CD4-positive, alpha-beta T cell treated with Interferon alpha-2 for 1 hour (primary cell): ENCODE results near the gene C19orf44.
"Not testable (repeated sequence)": the region's sequence is repeated elsewhere in the genome, so short reads cannot be mapped to it uniquely, and the experiment has no call there.

Source experiments
- DNase-seq, 2 donors: peaks; one replicate each; pipeline ENCODE4 v3.0.0-alpha.2; 2020 to 2022

The C19orf44 gene

DNA sequence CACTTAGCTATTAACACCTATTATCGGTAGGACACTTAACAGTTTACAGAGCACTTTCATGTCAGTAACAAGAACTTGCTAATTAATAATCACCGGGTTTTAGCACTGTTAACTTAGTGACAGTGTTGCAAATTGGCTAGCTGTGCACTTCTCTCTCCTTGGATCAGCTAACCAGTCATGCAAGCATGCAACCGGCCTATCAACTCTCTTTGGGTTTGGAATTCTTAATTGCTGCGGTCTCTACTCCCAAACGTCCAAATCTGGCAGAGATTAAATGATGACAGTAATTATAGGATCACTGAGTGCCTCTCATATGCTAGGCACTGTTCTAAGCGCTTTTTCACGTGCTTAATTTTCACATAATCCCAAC lies 25.7 kb upstream of the C19orf44 start:
- DNase-seq, result no peak

GRCh38 chr19:16470911-16471811 lies 25.0 kb upstream of the C19orf44 start:
- peak in 1 of 2 donors; percentile 23 for DNase-seq

- DNase-seq, result not testable (repeated sequence)
Measured at GRCh38 chr19:16472559-16472899, 23.7 kb upstream of the C19orf44 start.

DNA sequence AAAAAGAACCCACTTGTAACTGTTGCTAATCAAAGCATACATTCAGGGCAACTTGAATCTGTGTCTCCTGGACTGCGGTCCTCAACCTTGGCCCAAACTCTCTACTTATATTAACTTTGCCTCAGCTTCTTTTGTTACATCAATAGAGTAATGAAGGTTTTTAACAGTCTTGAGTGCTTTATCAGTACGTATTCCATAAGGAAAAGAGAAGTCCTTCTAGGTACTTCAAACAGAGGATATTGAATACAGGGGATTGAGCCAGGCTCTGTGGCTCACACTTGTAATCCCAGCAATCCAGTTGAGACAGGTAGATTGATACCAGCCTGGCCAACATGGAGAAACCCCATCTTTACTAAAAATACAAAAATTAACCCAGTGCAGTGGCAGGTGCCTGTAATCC lies 23.2 kb upstream of the C19orf44 start:
- DNase-seq, result no peak

GRCh38 chr19:16473875-16474392 lies 22.3 kb upstream of the C19orf44 start:
- no peak for DNase-seq

DNA sequence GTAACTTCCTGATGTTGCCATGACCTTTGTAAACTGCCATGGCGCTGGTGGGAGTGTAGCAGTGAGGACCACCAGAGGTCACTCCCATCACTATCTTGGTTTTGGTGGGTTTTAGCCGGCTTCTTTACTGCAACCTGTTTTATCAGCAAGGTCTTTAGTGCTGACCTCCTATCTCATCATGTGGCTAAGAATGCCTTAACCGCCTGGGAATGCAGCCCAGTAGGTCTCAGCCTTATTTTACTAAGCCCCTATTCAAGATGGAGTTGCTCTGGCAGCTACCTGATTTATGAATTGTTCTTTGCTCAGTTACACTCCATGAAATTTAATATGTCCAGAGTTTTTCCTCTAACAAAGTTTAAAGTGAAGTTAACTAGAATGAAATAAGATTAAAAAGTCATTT lies 19.8 kb upstream of the C19orf44 start:
- DNase-seq, result no peak

- no peak for DNase-seq
Measured at GRCh38 chr19:16477311-16477710, 18.9 kb upstream of the C19orf44 start.

DNA sequence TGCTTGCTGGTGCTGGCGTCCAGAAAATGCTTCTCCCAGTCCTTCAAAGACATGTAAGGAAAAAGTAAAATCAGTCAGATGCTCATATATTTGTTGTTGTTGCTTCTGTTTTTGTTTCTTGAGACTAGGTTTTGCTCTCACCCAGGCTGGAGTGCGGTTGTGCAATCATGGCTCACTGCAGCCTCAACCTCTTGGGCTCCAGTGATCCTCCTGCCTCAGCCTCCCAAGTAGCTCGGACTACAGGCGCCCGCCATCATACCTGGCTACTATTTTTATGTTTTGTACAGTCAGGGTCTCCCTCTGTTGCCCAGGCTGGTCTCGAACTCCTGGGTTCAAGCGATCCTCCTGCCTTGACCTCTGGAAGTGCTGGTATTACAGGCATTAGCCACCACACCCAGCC lies 13.4 kb upstream of the C19orf44 start:
- DNase-seq, result no peak

DNA sequence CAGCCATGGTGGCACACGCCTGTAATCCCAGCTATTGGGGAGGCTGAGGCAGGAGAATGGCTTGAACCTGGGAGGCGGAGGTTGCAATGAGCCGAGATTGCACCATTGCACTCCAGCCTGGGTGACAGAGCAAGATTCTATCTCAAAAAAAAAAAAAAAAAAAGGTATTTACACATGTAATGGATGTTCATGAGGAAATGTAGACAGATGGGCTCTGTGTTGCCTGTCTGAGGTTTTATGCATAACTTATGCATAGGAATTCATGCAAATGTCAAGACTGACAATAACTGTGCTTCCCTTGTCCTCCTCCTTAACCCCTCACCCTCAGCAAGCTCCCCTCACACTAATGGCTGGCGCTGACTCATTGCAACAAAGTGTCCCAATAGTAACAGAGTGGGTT lies 9.7 kb upstream of the C19orf44 start:
- DNase-seq, result not testable (repeated sequence)

- DNase-seq, result no peak
Measured at GRCh38 chr19:16496613-16496983, 404 bp downstream of the C19orf44 start.

DNA sequence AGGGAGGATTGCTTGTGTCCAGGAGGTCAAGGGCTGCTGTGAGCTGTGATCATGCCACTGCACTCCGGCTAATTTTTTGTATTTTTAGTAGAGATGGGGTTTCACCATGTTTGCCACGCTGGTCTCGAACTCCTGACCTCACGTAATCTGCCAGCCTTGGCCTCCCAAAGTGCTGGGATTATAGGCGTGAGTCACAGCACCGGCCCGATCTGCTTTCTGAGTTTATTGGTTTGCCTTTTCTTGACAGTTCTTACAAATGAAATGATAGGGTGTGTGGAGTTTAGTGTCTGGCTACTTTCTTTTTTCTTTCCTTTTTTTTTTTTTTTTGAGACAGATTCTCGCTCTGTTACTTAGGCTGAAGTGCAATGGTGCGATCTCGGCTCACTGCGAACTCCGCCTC lies 848 bp downstream of the C19orf44 start:
- DNase-seq, result no peak

DNA sequence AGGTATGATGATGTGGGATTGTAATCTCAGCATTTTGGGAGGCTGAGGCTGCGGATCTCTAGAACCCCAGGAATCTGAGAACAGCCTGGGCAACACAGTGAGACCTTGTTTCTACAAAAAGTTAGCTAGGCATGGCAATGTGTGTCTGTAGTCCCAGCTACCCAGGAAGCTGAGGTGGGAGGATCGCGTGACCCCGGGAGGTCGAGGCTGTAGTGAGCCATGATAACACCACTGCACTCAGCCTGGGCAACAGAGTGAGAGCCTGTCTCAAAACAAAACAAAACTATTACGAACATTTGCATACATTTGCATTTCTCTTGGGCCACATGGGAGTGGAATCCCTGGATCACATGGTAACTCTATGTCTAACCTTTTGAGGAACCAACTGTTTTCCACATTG lies 1.6 kb downstream of the C19orf44 start:
- DNase-seq, result no peak

- DNase-seq, result no peak
Measured at GRCh38 chr19:16504271-16504670, 8.1 kb downstream of the C19orf44 start.

DNA sequence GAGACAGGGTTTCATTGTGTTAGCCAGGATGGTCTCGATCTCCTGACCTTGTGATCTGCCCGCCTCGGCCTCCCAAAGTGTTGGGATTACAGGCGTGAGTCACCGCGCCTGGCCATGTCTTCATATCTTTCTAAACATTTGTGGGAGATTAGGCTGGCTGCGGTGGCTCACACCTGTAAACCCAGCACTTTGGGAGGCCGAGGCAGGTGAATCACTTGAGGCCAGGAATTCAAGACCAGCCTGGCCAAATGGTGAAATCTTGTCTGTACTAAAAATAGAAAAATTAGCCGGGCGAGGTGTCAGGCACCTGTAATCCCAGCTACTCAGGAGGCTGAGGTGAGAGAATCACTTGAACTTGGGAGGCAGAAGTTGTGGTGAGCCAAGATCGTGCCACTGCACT lies 10.0 kb downstream of the C19orf44 start:
- DNase-seq, result not testable (repeated sequence)

GRCh38 chr19:16506961-16507360 lies 10.8 kb downstream of the C19orf44 start:
- DNase-seq, result no peak

GRCh38 chr19:16508546-16508945 lies 12.4 kb downstream of the C19orf44 start:
- DNase-seq, result no peak

GRCh38 chr19:16509141-16510061 lies 13.2 kb downstream of the C19orf44 start:
- no peak for DNase-seq

DNA sequence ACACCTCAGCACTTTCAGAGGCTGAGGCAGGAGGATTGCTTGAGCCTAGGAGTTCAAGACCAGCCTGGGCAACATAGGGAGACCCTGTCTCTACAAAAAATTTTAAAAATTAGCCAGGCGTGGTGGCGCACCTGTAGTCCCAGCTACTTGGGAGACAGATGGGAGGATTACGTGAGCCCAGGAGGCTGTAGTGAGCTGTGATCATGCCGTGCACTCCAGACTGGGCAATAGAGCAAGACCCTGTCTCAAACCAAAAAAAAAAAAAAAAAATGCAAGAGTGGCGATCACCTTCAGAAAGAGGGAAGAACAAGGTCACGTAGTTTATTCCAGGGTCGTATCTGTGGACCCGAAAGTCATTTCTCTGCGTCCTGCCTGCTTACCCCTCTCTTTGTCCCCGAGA lies 16.4 kb downstream of the C19orf44 start:
- DNase-seq, result not testable (repeated sequence)

DNA sequence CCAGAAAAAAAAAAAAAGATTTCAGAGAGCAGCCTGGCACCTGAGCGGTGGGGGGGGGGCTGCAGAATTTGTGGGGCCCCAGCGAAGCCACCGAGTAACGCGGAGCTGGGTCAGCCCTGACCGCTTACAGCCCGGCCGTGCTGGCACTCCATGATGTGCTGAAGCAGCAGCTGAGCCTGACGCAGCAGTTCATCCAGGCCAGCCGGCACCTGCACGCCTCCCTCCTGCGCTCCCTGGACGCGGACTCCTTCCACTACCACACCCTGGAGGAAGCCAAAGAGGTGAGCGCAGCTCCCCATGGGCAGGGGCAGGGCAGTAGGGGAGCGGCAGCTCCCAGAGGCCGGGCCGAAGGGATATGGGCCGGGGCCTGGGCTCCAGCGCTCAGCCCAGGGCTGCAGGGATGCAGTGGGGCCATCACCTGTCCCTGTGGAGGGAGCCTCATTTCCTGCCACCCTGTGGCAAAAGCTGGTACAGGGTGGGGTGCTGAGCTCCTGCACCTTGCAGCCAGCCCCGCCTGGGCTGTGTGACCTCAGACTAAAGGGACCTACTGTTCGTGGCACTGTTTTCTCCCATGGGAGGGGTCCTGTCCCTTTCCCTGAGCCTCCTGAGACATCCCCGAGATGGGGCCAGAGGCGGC lies 18.3 kb downstream of the C19orf44 start:
- DNase-seq, result no peak

GRCh38 chr19:16516381-16516780 lies 20.2 kb downstream of the C19orf44 start:
- DNase-seq, result no peak

GRCh38 chr19:16516923-16517610 lies 20.9 kb downstream of the C19orf44 start:
- DNase-seq, result peak in 1 of 2 donors; percentile 5

GRCh38 chr19:16518061-16518460 lies 21.9 kb downstream of the C19orf44 start:
- DNase-seq, result no peak
